RCC 7860 (cell line): ENCODE data around the gene WDR38.

Experiments
- DNase-seq: peaks from one replicate; pipeline ENCODE4 v3.0.0-alpha.2; 2015; ENCODE audit warnings: low spot score
- FAIRE-seq: peaks from 2 replicates; lab custom pipeline; 2012; peaks lifted over from hg19 to GRCh38; lab: Jason Lieb, UNC

WDR38 gene, protein sequence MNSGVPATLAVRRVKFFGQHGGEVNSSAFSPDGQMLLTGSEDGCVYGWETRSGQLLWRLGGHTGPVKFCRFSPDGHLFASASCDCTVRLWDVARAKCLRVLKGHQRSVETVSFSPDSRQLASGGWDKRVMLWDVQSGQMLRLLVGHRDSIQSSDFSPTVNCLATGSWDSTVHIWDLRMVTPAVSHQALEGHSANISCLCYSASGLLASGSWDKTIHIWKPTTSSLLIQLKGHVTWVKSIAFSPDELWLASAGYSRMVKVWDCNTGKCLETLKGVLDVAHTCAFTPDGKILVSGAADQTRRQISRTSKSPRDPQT

DNA sequence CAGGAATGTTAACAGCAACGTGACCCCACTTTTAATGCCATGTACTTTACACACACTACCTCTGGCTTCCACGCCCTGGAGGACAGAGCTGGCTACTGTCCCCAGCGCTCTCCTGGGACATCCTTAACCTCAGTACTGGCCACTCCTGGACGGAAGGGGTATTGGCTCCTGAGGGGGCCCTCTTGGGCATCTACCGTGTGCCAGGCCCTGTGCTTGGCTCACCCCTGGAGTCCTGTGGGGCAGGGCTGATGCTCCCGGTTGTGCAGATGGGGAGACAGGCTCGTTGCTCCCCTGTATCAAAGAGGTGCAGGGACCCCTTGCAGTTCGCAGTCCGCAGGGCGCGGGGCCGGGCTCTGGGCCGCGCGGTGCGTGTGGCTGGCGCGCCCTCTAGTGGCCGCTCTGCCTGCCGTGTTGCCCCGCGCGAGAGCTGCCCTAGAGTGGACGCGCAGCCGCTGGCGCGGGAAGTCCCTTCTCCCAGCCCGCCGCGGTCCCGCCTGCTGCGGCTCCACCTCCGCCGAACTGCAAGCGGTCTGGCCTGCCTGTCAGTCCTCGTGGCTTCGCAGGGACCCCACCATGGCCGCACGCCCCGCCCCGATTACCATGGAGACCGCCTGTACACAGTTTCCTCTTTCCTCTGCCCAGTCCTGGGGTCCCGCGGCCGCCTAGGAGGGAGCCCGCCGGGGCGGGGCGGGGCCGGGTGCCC is at the start of gene WDR38:
Gene WDR38, plus strand, starts transcription at position 632 of the 703 bp plus-strand sequence. CDS start 72 bp downstream, outside the sequence.
- no peak for FAIRE-seq
- peak; percentile 85 for DNase-seq

DNA sequence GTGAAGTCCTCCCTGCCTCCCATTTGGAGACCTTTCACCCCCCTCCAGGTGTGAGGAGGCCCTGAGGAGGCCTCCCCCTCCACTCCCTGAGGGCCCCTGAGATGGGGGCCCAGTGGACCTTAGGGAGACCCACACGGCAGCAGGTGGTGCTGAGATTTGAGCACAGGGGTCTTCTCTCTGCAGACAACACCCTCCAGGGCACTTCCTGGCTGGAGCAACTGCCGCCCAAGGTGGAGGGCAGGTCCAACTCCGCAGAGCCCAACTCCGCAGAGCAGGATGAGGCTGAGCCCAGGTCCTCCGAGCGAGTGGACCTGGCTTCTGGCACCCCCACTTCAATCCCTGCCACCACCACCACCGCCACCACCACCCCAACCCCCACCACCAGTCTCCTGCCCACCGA is 49.3 kb upstream of the WDR38 start:
- FAIRE-seq = no peak
- DNase-seq = no peak

DNA sequence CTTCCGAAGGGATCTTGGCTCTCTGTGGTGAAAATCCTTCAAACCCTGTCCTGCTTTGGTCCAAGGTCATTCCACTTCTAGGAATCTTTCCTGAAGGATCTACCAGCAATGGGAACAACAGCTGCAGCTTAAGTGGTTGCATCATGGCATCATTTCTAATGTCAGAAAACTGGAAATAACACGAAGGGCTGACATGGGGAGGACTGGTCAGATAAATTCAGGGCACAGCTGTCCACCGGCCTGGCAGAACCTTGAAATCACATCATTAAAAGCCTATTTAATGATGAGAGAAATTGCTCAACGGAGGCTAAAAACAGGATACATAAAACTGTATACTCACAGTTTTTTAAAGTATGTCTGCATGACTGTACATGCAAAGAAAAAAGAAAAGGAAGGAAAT is 48.1 kb upstream of the WDR38 start:
- DNase-seq = no peak
- no peak for FAIRE-seq

DNA sequence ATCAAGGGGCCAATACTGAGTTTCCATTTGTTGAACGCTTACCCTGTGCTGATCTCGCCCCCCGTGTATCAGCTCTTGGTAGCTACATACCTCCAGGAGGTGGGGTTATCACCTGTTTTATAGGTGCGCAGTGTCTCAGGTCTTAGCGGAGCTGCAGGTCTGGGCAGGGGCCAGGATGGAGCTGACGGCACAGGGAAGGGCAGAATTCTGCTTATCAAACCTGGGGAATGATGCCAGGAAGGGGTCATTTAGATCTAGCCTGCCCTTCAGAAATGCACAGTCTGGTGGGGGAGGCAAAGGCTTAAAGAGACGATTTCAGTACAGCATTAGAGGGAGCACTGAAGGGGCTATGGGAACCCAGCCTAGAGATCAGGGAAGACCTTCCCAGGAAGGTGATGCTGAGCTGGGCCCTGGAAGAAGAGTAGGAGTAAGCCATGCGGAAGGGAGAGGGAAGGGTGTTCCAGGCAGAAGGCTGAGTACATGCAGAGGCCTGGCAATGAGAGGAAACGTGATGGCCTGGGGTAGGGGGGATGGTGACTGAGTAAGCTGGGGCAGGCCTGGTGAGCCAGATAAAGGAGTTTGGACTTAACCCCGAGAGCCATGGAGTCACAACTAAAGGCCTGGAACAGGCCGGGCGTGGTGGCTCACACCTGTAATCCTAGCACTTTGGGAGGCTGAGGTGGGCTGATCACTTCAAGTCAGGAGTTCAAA is 44.9 kb upstream of the WDR38 start:
- no peak for FAIRE-seq
- DNase-seq = no peak

DNA sequence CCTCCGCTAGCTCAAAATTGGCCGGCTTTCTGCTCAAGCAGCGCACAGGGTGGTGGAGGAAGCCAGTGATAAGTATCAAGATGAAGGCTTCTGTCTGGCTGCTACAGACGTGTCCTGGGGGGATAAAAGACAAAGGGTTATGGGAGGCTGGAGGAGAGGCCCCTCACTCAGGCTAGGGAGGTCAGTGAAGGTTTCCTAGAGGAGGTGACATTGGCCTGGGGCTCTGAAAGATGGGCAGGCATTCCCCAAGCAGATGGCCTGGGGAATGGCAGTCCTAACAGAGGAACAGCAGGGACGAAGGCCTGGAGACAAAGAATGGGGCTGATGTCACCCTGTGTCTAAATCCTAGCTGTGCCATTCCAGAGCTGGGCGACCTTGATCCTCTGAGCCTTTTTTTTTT is 44.0 kb upstream of the WDR38 start:
- FAIRE-seq (no peak), DNase-seq (no peak)

DNA sequence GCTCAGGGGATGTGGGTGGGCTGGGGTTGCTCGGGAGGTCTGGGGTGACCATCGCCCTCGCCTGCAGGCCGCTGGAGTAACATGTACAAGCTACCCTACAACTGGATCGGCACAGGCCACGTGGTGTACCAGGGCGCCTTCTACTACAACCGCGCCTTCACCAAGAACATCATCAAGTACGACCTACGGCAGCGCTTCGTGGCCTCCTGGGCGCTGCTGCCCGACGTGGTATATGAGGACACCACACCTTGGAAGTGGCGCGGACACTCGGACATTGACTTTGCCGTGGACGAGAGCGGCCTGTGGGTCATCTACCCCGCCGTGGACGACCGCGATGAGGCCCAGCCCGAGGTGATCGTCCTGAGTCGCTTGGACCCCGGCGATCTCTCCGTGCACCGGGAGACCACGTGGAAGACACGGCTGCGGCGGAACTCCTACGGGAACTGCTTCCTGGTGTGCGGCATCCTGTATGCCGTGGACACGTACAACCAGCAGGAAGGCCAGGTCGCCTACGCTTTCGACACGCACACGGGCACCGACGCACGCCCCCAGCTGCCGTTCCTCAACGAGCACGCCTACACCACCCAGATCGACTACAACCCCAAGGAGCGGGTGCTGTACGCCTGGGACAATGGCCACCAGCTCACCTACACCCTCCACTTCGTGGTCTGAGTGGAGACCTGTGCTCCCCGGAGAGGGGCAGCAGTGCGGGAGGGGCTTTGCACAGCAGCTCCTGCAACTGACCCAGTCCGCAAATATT is 43.3 kb upstream of the WDR38 start:
- DNase-seq = no peak
- no peak for FAIRE-seq

DNA sequence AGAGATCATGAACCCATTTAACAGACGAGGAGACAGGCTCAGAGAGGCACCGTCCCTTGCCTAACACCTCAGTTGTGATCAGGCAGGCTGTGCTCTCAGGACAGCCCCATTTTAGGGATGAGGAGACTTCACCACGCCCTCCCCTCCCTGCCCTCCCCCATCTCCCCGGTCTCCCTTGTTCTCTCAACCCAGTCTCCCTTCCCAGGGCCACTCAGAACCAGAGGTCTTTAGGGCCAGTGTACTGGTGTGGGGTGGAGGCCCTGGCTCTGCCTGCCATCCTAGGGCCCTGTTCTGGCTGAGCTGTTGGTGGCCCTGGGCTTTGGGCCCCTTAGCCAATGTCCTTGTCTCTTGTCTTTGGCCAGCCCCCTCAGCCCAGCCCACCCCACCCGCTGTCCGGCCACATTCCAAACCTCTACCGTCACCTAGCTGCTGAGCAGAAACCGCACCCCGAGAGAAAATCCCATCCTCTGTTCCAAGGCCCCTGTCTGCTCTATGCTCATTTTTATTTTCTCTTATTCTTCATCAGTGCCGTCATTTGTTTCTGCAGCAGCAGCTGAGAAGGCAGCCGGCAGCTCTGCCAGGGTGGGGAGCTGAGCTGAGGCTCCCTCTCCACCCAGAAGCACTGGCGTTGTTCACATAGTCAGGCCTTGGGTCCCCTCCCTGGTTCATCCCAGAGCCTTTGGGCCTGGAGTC is 42.5 kb upstream of the WDR38 start:
- DNase-seq (peak; percentile 94), FAIRE-seq (peak; percentile 76)

DNA sequence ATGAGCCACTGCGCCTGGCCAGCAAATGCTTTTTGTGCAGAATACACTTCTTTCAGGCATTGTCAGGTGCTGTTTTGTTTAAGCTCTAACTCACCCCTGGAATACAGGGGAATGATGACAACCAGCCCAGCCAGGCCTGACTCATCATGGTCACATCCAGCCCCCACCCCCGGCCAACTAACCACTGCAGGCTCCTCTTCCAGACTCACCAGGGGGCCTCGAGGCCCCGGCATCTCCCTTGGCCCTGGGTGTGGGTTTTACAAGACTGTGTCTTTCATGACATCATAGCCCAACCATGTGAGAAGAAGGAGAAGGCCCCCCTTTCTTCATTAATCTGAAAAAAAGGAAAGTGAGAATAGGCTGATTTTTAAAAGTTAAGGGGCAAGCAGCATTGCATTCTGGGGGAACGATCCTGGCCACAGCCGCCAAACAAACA is 40.8 kb upstream of the WDR38 start:
- peak; percentile 99 for DNase-seq
- FAIRE-seq = peak; percentile 98

DNA sequence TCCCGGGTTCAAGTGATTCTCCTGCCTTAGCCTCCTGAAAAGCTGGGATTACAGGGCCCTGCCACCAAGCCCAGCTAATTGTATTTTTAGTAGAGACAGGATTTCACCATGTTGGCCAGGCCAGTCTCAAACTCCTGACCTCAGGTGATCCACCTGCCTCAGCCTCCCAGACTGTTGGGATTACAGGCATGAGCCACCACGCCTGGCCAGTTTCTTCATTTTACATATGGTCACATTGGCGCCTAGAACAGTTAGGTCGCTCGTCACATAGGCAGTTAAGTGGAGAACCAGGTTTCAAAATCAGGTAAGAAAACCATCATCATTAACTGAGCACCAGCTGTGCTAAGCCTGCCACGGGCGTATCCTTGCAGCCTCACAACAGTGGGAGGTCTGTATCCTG is 40.2 kb upstream of the WDR38 start:
- no peak for DNase-seq
- FAIRE-seq = no peak

DNA sequence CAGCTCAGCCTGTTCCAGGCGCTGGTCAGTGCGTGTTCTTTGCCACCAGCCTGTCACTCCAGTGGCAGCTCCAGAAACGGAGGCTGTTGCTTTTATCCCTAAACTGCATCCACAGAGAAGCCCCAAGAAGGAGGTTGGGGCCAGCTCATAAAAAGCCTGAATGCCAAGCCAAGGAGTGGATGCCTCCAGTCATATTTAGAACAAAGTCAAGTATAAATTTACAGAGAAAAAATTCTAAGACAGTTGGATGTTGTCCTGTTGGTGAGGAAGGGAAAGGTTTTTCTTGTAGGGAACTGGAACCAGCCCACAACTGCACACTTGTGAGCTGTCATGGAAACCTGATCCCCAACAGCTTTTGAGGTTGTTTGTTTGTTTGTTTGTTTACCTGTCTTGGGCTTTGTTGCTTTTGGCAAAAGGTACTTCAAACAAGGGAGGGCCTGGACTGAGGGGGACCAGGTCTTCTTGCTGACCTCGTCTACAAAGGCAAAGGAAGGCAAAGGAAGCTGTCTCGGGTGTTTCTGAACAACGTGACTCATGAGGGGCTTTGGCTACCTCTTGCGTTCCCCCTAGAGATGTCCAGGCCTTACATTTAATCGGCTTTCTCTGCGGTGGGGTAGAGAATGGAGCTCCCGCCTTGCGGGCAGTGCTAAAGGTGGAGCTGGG is 39.6 kb upstream of the WDR38 start:
- DNase-seq = no peak

DNA sequence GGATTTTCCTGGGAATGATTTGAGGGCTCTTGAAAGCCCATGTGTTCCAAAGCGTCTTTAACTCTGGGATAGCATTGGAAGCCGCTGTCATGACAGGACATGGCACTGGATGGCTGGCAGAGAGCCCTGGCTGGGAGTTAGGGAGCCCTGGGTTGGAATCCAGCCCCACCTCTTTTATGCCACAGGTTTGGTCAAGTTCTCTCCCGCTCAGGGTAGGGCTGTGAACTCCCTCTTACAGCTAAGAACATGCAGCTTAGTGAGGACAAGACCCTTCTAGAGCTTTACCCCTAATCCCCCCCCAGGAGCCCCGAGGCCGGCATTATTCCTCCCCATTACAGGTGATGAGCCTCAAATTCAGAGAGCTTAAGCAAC is 39.1 kb upstream of the WDR38 start:
- DNase-seq = no peak
- FAIRE-seq = no peak

More for the DNA sequence above, 39.6 kb upstream of the WDR38 start:
- FAIRE-seq = no peak

DNA sequence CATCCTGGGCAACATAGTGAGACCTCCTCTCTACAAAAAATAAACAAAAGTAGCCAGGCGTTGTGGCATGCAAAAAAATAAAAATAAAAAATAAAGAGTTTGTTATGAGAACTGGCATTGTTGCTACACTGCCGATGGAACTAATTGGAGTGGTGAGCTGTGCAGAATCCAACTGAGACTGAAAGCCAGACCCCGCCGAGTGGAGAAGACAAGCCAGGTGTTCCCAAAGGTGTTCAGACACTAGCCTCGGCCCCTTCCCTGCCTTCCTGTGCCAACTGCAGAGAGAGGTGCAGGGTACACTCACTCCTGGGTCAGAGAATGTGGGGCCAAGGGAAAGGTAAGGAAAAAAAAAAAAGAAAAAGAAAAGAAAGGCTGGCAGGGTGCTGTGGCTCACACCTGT is 37.7 kb upstream of the WDR38 start:
- FAIRE-seq = no peak
- DNase-seq = no peak

DNA sequence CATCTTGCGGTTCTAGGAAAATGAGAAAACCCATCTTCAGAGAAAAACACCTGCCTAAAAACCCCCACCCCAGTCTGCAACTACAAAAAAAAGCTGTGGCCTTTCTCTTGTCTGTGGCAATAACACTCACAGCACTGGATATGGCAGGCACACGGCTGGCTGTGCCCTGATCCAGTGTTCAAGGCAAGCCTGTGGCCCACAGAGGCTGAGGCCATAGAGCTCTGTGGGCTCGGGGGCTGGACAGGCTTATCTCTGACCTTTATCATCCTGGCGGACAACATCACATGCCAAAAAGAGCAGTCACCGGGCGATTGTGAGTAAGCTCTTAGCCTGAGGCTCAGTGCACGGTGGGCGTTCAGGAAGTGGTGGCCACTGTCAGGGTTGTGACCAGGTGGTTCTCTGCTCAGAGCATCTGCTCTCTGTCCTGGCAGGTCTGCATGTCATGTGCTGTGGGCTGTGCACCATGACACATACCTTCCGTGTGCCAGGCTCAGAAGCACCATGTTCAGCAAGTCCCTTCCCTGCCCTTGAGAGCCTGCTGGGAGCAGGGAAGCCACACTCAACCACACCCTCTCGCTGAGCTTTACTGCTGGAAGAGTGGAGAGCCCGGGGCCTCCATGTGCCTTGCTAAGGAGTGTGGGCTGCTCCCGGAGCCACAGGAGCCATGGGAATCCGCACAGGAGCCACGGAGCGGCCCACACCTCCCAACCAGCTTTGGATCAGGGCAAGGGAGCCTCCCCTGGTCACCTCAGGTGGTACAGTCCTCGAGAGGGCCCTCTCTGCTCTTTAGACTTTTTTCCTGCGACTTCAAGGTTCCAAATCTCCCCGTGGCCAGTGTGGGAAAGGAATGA is 34.6 kb upstream of the WDR38 start:
- DNase-seq = peak; percentile 95
- FAIRE-seq = peak; percentile 83

DNA sequence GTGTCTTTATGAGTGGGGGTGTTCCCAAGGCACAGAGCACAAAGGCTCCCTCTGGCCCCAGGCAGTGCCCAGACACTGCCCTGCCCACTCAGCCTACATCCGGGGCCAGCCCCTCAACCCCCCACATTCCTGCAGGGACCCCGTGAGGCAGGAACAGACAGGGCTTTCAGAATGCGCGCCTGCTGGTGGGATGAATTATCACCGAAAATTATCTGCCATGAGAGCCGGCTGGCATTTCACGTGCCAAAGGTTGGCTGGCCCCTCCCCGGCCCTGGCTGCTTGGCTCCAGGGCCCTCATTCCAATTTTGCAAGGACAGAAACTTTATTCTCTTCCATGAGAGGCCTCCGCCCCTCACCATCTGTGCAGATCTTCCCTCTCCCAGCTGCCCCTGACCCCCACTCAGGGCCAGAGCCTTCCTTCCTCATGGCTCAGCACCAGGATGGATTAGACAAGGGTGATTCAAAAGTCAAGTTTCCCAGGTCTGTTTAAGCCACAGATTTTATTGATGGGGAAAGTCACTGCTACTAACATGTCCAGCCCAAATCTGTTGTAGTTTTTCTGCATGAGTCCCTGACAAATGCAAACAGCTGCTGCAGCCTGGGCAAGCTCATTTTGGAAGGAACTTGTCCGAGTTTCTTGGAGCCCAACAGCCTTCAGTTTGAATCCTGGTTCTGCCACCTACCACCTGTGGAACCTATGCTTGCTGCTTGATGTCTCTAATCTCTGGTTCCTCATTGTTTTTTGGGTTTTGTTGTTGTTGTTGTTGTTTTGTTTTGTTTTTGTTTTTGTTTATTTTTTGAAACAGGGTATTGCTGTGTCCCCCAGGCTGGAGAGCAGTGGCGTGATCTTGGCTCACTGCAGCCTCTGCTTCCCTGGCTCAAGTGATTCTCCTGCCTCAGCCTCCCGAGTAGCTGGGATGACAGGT is 32.3 kb upstream of the WDR38 start:
- no peak for FAIRE-seq
- no peak for DNase-seq

DNA sequence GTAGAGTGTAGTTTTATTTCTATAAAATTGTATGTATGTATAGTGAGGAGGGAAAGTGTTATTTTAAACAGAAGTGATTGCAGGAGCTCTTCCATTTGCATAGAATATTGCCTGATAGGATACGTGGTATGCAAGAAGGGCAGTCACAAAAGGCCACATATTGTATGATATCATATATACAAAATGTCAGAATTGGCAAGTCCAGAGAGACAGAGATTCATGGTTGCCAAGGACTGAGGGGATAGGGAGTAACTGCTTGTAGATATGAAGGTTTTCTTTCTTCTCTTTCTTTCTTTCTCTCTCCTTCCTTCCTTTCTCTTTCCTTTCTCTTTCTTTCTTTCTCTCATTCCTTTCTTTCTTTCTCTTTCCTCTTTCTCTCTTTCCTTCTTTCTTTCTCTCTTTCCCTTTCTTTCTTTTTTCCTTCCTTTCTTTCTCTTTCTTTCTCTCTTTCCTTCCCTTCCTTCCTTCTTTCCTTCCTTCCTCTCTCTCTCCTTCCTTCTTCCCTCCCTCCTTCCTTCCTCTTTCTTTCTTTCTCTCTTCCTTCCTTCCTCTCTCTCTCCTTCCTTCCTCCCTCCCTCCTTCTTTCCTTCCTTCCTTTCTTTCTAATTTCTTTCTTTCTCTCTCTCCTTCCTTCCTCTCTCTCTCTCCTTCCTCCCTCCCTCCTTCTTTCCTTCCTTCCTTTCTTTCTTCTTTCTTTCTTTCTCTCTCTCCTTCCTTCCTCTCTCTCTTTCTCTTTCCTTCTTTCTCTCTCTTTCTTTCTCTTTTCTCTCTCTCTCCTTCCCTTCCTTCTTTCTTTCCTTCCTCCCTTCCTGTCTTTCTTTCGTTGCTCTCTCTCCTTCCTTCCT is 24.5 kb upstream of the WDR38 start:
- FAIRE-seq (no peak), DNase-seq (no peak)

DNA sequence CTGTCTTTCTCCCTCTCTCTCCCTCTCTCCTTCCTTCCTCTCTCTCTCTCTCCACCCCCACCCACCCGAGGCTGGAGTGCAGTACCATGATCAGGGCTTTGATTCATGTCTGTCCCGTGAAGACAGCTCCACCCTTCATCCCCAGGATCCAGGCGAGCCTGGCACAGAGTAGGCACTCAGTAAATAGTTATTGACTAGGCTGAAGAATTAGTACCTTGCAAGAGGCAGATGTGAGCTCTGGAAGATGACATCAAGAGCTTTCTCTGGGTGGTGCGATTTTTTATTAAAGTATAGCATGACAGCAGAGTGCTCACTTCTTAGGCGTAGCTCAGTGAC is 24.0 kb upstream of the WDR38 start:
- DNase-seq (no peak), FAIRE-seq (no peak)

DNA sequence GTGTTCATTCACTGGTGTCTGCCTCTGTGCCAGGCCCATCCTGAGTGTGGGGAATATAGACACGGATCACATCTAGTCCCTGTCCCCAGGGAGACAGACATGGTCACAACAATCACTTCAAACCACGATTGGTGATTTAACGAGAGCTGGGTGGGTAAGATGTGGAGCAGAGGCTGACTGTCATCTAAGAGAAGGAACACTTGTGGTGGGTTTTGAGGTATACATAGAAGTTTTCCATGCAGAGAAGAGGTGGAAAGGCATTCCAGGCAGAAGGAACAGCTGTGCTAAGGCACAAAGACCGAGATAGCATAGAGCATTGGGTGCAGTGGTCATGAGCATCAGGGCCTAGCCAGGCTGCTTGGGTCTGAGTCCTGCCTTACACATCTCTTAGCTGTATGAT is 22.7 kb upstream of the WDR38 start:
- no peak for FAIRE-seq
- DNase-seq = no peak
